NCI-H146 treated with DMSO at 0.1 percent for 48 hours (cell line): ENCODE results near the gene PTPN9.
"Not testable (repeated sequence)": the region's sequence is repeated elsewhere in the genome, so short reads cannot be mapped to it uniquely, and the experiment has no call there.

Source experiments
- DNase-seq: peaks from one replicate; lab custom pipeline; 2025; ENCODE audit not compliant: unreplicated experiment; lab: John Stamatoyannopoulos, UW

PTPN9 gene

DNA sequence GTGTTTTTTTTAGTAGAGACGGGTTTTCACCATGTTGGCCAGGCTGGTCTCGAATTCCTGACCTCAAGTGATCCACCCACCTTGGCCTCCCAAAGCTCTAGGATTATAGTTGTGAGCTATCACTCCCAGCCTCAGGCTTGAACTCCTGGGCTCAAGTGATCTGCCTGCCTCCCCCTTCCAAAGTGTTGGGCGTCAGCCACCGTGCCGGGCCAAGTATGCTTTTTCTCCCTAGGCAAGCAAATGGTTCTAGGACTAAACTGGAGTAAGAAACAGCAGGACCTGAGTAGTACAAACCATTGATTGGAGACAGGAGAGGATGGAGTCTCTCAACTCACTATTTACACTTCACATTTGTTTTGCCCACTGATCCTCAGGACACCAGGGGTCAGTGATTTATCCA is 4.6 kb upstream of the PTPN9 start:
- DNase-seq, result no peak

DNA sequence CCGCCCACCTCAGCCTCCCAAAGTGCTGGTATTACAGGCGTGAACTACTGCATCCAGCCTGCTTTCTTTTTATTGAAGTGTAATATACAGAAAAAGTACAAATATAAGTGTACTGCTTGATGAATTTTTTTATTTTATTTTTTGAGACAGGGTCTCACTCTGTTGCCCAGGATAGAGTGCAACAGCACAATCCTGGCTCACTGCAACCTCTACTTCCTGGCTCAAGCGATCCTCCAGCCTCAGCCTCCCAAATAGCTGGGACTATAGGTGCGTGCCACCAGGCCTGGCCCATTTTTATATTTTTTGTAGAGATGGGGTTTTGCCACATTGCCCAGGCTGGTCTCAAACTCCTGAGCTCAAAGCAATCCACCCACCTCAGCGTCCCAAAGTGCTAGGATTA is 3.8 kb upstream of the PTPN9 start:
- DNase-seq, result not testable (repeated sequence)

DNA sequence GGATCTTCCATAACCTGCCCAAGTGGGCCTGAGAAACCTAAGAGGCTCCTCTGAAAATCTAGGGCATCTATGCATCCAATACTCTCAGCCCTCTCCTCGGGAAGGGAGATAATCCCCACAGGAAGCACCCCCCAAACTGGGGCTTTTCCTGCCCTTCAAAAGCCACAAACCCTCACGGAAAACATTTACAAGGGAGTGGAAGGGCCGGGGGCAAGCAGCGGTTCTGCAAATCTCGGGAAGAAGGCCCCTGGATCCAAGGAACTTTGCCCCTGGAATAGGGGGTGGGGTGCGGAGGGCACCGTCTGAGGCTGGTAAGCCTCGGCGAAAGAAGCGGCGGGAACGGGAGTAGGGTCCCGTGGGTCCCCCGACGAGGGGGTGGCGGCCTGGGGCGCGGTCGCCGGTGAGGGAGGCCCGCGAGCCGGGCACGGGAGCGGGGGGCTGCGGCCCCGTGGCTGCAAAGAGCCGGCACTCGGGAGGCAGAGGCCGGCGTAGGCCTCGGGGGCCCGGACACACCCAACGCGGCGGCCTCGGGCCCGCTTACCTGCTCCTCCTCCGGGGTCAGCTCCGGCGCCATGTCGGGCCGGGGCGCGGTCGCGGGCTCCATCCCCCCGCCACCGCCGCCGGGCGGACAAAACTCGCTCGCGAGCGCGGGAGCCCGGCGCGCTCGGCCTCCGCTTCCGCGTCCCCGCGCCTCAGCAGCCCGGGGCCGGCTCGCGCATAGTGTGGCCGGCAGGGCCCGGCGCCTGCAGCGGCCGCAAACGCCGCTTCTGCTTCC is 755 bp downstream of the PTPN9 start:
- no peak for DNase-seq

DNA sequence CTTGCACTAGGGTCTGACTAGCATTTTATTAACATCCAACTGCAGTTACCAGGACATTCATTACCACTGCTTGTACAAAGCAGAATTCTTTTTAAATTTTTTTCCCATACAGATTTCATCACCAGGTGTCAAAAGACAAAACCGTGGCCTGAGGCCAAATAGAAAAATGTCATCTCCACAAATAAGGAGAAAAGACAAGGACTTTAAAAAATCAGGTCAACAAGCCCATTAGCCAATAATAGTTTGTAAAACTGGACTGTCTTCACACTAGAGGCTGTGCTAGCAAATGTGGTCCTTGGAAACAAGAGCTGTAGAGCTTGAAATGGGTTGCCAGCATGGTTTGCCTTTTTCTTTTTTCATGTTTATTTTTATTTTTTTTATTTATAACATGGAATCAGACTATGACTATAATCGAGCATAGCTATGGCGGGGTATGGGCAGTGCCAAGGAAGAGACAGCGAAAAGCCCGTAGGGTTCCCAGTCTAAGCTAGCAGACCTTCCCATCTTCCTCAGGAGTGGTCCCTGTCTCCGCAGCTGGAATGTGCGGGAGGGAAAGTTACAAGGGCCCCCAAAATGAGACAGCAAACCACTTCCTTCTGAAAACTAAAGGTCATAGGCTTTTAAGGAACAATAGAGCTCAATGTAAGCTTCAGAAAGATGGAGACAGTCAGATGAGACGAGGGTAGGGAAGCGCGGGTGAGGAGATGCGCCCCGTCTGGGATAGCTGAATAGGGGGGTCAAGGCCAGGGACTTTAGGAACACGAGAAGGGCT is 1.5 kb downstream of the PTPN9 start:
- peak; percentile 1 for DNase-seq

DNA sequence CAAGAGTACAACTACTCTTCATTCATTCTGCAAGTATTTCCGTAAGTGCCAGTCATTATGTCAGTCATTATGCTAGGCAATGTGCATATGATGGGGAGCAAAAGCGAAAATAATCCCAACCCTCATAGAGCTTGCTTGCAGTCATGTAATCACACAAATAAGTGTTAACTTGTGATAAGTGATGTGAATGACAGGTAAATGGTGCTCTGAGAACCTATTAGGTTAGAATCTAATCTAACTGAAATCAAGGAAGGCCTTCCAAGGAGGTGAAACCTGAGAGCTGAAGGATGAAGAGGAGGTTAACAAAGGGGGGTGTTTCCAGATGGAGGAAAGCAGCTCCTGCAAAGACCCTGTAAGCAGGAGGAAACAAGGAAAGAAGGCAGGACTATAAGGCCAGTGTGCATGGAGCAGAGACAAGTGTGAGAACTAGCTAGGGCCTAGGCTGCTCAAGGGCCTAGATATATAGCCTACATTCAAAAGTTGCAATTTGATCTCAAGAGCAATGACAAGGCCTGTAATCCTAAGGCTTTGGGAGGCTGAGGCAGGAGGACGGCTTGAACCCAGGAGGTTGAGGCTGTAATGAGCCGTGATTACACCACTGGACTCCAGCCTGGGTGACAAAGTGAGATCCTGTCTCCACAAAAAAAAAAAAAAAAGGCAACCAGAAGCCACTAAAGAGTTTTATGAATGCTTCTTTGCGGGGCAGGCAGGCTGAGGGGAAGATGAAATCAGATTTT is 5.3 kb downstream of the PTPN9 start:
- DNase-seq, result no peak

DNA sequence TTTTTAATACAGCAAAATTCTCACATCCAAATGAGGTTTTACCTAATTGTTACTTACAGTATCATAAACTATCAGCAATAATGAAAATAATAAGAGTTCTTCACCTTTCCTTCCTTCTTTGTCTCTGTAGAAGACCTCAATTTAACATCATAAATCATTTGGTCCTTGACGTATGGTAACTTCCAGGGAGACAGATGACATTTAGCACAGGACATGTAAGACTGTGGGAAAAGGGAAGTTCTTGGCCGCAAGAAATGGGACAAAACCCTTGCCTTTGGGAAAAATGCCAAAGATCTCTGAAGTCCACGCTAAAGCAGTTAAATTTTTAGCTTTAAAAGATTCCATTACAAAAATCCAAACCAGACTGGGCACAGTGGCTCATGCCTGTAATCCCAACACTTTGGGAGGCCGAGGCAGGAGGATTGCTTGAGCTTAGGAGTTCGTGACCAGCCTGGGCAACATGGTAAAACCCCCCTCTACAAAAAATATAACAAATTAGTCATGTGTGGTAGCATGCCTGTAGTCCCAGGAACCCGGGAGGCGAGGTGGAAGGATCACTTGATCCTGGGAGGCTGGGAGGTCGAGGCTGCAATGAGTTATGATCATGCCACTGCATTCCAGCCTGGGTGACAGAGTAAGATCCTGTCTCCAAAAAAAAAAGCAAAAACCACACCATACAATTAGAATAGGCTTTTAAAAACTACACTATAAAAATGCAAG is 8.8 kb downstream of the PTPN9 start:
- DNase-seq, result no peak

DNA sequence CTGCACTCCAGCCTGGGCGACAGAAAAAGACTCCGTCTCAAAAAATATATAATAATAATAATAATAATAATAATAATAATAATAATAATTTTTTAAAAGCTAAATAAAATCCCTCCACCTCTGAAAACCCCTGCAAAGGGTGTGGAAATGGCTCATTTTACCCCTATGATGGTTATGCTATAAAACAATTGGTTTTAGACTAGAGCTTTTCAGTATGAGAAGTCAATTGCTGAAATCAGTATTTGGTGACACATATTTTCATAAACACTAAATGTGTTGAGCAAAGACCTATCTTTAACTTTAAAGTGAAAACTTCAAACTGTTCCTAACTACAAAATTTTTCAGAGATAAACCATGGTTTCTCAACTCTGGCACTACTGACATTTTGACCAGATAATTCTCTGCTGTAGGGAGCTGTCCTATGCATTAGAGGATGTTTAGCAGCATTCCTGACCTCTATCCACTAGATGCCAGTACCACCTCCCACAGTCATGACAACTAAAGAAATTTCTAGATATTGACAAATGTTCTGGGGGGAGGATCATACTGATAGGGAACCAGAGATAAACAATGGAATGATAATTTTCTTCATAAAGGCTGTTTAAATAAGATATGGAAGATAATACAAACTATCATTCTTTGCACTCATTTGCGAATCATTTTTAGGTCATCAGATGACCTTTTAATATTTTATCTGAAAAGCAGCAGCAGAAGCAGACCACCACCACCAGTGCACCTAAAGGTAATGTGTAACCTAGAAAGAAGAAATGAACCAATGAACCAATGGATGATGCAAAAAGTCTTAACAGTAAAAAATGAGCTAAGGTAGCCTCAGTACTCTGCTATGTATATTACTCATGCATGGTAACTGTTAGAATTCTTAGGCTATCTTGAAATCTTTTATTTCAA is 13.8 kb downstream of the PTPN9 start:
- DNase-seq, result no peak

DNA sequence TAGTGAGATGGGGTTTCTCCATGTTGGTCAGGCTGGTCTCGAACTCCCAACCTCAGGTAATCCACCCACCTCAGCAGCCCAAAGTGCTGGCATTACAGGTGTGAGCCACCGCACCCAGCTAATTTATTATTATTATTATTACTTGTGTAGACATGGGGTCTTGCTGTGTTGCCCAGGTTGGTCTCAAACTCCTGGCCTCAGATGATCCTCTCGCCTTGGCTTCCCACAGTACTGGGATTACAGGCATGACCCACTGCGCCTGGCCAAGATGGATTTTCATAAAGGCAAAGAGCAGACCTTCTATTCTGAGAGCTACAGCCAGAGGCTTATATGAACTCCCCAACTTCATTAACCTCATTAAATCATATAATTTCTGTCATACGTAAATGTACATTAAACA is 17.2 kb downstream of the PTPN9 start:
- no peak for DNase-seq

DNA sequence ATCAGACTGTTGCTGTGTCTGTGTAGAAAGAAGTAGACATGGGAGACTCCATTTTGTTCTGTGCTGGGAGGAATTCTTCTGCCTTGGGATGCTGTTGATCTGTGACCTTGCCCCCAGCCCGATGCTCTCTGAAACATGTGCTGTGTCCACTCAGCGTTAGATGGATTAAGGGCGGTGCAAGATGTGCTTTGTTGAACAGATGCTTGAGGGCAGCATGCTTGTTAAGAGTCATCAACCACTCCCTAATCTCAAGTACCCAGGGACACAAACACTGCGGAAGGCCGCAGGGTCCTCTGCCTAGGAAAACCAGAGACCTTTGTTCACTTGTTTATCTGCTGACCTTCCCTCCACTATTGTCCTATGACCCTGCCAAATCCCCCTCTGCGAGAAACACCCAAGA is 19.8 kb downstream of the PTPN9 start:
- DNase-seq, result not testable (repeated sequence)

DNA sequence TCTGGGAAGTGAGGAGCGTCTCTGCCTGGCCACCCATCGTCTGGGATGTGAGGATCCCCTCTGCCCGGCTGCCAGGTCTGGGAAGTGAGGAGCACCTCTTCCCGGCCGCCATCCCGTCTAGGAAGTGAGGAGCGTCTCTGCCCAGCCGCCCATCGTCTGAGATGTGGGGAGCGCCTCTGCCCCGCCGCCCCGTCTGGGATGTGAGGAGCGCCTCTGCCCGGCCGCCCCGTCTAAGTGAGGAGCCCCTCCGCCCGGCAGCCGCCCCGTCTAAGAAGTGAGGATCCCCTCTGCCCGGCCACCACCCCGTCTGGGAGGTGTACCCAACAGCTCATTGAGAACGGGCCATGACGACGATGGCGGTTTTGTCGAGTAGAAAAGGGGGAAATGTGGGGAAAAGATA is 20.2 kb downstream of the PTPN9 start:
- DNase-seq, result not testable (repeated sequence)

DNA sequence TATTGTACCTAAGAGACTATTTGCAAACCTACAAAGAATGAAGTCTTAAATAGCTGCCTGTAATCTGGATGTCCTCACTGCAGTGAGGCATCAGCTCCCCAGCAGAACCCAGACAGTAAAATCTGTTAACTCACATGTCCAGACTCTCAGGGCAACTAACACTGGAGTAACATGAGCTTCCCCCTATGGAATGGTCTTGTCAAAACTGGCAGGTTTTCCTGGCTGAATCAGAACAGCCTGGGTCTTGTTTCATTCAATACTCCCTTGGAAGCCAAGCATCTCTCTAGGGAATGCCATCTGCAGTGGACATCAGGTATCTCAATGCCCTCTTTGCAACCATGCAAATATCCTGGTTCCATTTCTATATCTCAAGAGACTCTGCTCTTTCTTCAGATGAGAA is 24.4 kb downstream of the PTPN9 start:
- no peak for DNase-seq

DNA sequence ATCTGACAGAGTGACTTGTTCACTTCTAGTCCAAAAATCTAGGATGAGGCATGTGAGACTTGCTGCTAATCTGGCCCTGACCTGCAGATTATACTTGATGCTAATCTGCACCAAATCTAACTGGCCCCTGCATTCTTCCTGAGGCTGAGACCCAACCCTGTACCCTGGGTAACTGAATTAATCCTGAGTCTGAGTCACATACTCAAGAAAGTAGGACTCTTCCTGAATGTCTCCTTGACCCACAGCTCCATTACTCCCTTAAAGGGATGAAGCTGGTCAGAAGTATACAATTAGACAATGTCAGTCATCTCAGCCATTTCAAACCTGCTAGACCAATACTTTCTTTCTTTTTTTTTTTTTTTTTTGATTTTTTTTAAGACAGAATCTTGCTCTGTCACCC is 25.5 kb downstream of the PTPN9 start:
- no peak for DNase-seq

DNA sequence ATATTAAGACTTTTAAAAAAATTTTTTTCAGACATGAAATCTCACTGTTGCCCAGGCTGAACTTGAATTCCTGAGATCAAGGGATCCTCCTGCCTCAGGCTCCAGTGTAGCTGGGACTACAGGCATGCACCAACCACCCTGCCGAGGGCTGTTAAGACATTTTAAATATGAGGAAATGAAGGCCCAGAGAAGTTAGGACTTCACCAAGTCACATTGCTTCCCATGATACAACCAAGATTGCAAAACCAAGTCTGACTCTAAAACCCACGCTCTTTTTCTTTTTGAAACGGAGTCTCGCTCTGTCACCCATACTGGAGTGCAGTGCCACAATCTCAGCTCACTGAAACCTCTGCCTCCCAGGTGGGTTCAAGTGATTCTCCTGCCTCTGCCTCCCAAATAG is 28.0 kb downstream of the PTPN9 start:
- DNase-seq, result no peak

DNA sequence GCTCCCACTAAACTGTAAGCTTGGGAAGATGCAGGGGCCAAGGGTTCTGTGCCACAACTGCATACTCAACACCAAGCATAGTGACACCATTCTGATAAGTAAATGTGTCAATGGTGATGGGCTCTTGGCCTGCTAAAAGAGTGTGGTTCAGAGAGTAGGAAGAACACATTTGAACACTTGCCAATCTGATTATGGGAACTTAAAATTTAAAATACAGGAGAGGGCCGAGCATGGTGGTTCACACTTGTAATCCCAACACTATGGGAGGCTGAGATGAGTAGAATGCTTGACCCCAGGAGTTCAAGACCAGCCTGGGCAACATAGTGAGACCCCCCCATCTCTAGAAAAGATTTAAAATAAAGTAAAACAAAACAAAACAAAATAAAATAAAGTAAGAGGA is 34.1 kb downstream of the PTPN9 start:
- DNase-seq, result no peak

DNA sequence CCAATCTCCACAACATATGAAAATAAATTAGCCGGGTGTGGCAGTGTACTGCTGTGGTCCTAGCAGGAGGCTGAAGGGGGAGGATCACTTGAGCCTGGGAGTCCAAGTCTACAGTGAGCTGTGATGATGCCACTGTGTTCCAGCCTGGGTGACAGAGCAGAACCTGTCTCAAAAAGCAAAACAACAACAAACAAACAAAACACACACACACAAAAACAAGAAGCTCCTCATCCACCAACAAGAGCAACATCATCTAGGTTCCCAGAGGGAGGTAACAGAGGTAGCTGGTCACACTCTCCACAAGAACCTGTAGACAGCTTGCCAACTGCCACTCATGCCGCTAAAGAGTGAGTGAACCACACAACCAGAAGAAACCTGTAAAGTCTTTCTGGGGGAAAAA is 34.8 kb downstream of the PTPN9 start:
- no peak for DNase-seq

DNA sequence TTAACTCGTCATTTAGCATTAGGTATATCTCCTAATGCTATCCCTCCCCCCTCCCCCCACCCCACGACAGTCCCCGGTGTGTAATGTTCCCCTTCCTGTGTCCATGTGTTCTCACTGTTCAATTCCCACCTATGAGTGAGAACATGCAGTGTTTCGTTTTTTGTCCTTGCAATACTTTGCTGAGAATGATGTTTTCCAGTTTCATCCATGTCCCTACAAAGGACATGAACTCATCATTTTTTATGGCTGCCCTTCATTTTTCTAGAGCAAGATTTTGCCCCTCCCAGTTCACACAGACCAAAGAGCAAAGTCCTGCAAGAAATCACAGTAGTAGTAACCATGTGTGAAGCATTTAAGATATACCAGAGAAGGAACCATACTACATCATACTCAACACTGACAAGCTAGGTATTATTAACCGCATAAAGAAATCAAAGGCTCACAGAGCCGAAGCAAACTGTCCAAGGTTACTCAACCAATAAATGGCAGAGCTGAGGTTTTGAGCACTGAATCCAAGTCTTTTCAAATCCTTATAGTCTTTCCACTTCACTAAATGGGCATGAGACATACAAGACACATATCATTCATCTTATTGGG is 36.1 kb downstream of the PTPN9 start:
- DNase-seq, result not testable (repeated sequence)

DNA sequence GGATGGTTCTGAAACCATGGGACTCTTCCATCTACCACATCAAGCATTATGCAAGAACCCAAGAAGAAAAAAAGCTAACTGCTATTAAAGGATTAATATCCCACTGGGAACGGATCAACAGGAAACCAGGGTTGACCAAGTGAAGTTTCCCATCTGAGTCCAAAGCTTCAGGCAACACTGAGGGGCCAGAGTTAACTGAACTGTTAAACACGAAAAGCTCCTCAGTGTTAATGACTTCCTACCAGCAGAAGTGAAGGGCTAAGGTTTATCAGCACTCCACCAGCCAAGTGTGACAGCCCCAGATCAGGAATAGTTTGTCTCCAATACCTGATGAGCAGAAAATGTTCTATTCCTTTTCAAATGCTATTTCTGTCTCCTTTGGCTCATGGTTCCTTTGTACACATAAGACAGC is 36.7 kb downstream of the PTPN9 start:
- DNase-seq, result no peak

DNA sequence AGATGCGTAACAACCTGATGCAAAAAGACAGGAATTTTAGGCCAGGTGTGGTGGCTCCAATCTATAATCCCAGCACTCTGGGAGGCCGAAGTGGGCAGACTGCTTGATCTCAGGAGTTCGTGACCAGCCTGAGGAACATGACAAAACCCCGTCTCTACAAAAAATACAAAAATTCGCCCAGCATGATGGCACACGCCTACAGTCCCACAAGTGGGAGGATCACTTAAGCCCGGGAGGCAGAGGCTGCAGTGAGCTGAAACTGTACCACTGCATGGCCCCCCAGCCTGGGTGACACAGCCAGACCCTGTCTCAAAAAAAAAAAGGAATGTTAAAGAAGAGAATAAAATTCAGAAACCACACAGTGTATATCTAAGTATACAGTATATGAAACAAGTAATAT is 40.7 kb downstream of the PTPN9 start:
- DNase-seq, result no peak

DNA sequence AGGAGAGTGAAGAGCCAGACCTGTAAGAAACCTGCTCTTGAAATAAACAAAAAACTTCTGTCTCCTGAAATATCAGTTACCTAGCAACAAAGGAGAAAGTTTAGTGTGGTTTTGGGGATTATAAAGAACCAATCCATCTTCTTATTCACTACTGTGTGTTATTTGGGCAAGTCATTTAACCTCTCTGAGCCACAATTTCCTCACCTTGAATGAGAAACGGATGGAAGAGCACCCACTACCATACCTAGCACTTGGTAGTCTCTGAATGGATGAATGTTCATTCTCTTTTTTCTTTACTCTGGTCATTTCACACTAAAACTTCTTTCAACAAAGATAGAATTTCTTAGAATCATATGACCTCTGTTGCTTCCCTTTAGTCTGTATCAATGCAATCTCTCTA is 45.2 kb downstream of the PTPN9 start:
- no peak for DNase-seq
